HepG2 (cell line): Measurements from ENCODE around the gene VEGFA. TPM values are rescaled to one million over a fixed set of nuclear protein-coding genes. Genes with fewer than 3 reads are reported as not detected.

Experiments
- GABPA ChIP-seq, 2 experiments: IDR thresholded peaks; 2 replicates each; pipeline ENCODE4 v1.6.1; 2011 to 2016; ENCODE audit warnings: low read depth in 2 of 2, low read length in 1 of 2, missing biosample characterization in 1 of 2, missing genetic modification characterization in 1 of 2
- KDM6A ChIP-seq: IDR thresholded peaks from 2 replicates; pipeline ENCODE4 v1.6.1; 2016; ENCODE audit warnings: low read depth
- KIAA2018 ChIP-seq: sonication (generic); formaldehyde crosslinking; IDR thresholded peaks from 2 replicates; pipeline ENCODE4 v1.5.0; 2020; ENCODE audit warnings: mild to moderate bottlenecking, missing genetic modification reagents, borderline replicate concordance
- MTA1 ChIP-seq: sonication (generic); formaldehyde crosslinking; IDR thresholded peaks from 2 replicates; pipeline ENCODE4 v1.4.0; 2020; ENCODE audit warnings: missing genetic modification reagents, mild to moderate bottlenecking, borderline replicate concordance
- ZBTB40 ChIP-seq, 2 experiments: fragments of 450-650 bp in 1 of 2; sonication (generic) in 1 of 2; formaldehyde crosslinking in 1 of 2; IDR thresholded peaks; 2 replicates each; pipeline versions ENCODE4 v1.6.1 to v1.8.0; 2016 to 2022; ENCODE audit warnings: antibody characterized with exemption in 1 of 2, mild to moderate bottlenecking in 1 of 2, missing genetic modification reagents in 1 of 2
- ZKSCAN8 ChIP-seq: IDR thresholded peaks from 2 replicates; pipeline ENCODE4 v1.6.1; 2016; ENCODE audit warnings: borderline replicate concordance, missing genetic modification reagents, missing compliant biosample characterization
- ZNF18 ChIP-seq: sonication (generic); formaldehyde crosslinking; IDR thresholded peaks from 2 replicates; pipeline ENCODE4 v1.8.0; 2022; ENCODE audit warnings: mild to moderate bottlenecking, missing genetic modification reagents; ENCODE audit not compliant: insufficient replicate concordance
- ZNF230 ChIP-seq: sonication (generic); formaldehyde crosslinking; IDR thresholded peaks from 2 replicates; pipeline ENCODE4 v1.4.0; 2020; ENCODE audit warnings: mild to moderate bottlenecking, missing genetic modification reagents
- ZNF292 ChIP-seq: sonication (generic); formaldehyde crosslinking; IDR thresholded peaks from 2 replicates; pipeline ENCODE4 v1.8.1; 2022; ENCODE audit warnings: mild to moderate bottlenecking, low read depth, missing genetic modification reagents, borderline replicate concordance
- ZNF709 ChIP-seq: sonication (generic); formaldehyde crosslinking; IDR thresholded peaks from 2 replicates; pipeline ENCODE4 v1.5.0; 2020; ENCODE audit warnings: mild to moderate bottlenecking, missing genetic modification reagents
- polyA plus RNA-seq, 8 experiments: library from polyadenylated mRNA; depleted of rRNA in 3 of 8; stranded (reverse) in 7 of 8; unstranded in 1 of 8; fragments of >200 nt; fragmentation: Illumina TruSeq in 4 of 8; extraction: Trizol in 4 of 8; gene quantifications; 2 replicates each; pipeline versions ENCODE4 v1.2.1 to v1.2.3, GENCODE V29; 2011 to 2016; ENCODE audit warnings: low read depth in 4 of 8, missing spikeins in 1 of 8, mixed read lengths in 1 of 8; ENCODE audit not compliant: insufficient read depth in 1 of 8
- total RNA-seq, 5 experiments: library from RNA; depleted of rRNA; stranded (reverse); fragments of >200 nt; fragmentation: Illumina TruSeq; extraction: Trizol; gene quantifications; 2 replicates each; pipeline ENCODE4 v1.2.3, GENCODE V29; 2016; ENCODE audit warnings: low read depth in 1 of 5

Gene VEGFA
- total and polyA plus RNA-seq, 2 of the 13 experiments (the other 11 are each of a cell fraction or from before 2014, with no cell fraction given) = 68.1 to 629 TPM

GRCh38 chr6:43817192-43817591, 47.2 kb downstream of the VEGFA start (continued):
- no peak for TF ChIP-seq ZBTB40 (IDR thresholded peaks at IDR 0.05)
- TF ChIP-seq ZBTB40 (CRISPR knock-in tag; IDR thresholded peaks at IDR 0.05) = no peak
- no peak for TF ChIP-seq ZNF230 (CRISPR knock-in tag)
- TF ChIP-seq KDM6A (CRISPR knock-in tag) = no peak
- TF ChIP-seq KIAA2018 = no peak
- TF ChIP-seq ZKSCAN8 (CRISPR knock-in tag) = no peak
- TF ChIP-seq ZNF18 (CRISPR knock-in tag) = no peak
- TF ChIP-seq ZNF709 (CRISPR knock-in tag) = no peak
- no peak for TF ChIP-seq MTA1 (CRISPR knock-in tag)
- peak; percentile 46; the same call in 1 of the 2 replicates for TF ChIP-seq ZNF292 (CRISPR knock-in tag)
- no peak for TF ChIP-seq GABPA (IDR thresholded peaks at IDR 0.05; ENCODE audit: low read depth, low read length)
- TF ChIP-seq GABPA (CRISPR knock-in tag; IDR thresholded peaks at IDR 0.05; ENCODE audit: low read depth) = no peak
